Measurements from ENCODE around the gene PRLR.

The PRLR gene

DNA sequence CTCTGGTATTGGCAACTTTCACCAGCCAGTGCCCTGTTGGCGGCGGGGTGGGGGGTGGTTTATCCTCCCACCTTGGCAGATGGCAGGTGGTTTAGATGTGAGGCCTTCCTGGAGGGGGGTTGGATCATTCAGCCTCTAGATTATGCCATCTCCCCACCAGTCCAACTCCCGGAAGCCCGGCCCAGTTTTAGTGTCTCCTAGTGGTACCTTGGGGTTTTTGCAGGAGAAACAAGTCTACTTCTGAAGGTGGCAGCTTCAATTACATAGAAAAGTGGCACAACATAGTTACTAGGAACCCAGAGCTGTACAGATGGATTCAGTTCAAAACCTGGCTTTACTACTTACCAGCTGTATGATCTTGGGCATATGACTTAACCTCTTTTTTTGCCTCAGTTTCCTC lies 11.3 kb downstream of the PRLR start:
- no peak for DNase-seq
- no peak overlapping the region for H3K27ac ChIP-seq (ENCODE audit: insufficient read depth in 1 of 2, low read depth in 1 of 2, low read length in 2 of 2, poor library complexity in 1 of 2, severe bottlenecking in 2 of 2)
- WGBS (ENCODE audit: insufficient coverage): 94% methylated on average over 3 of the region's 4 CpGs
- no peak overlapping the region for H3K4me3 ChIP-seq (ENCODE audit: control insufficient read depth in 1 of 7, extremely low read depth in 1 of 7, insufficient read depth in 4 of 7, low read depth in 2 of 7, low read length in 6 of 7)
- peaks cover 0 to 3% (median 2%) of the 10 kb centered on the region in 5 experiments for H3K27me3 ChIP-seq (replicated peaks in 2 of 5; ENCODE audit: control insufficient read depth in 4 of 5, insufficient read depth in 5 of 5, low read length in 4 of 5)
- POLR2A ChIA-PET: no interaction called here
- no peaks in the 10 kb centered on the region for H3K9me3 ChIP-seq (ENCODE audit: control extremely low read depth in 1 of 5, control insufficient read depth in 4 of 5, insufficient read depth in 2 of 5, low read depth in 1 of 5, low read length in 4 of 5)
- no peaks in the 10 kb centered on the region for H3K4me1 ChIP-seq (ENCODE audit: control extremely low read depth in 1 of 4, control insufficient read depth in 4 of 4, insufficient read depth in 4 of 4, low read length in 3 of 4)
- H3K36me3 ChIP-seq (ENCODE audit: control insufficient read depth in 4 of 4, insufficient read depth in 4 of 4, low read length in 3 of 4): no peaks in the 10 kb centered on the region
- CTCF ChIA-PET: no interaction called here

- H3K4me1 ChIP-seq (ENCODE audit: control extremely low read depth in 1 of 4, control insufficient read depth in 4 of 4, insufficient read depth in 4 of 4, low read length in 3 of 4): no peaks in the 10 kb centered on the region
- H3K27ac ChIP-seq (ENCODE audit: insufficient read depth in 1 of 2, low read depth in 1 of 2, low read length in 2 of 2, poor library complexity in 1 of 2, severe bottlenecking in 2 of 2): no peak overlapping the region
- H3K9me3 ChIP-seq (ENCODE audit: control extremely low read depth in 1 of 5, control insufficient read depth in 4 of 5, insufficient read depth in 2 of 5, low read depth in 1 of 5, low read length in 4 of 5): no peaks in the 10 kb centered on the region
- POLR2A ChIA-PET: no interaction called here
- H3K4me3 ChIP-seq (ENCODE audit: control insufficient read depth in 1 of 7, extremely low read depth in 1 of 7, insufficient read depth in 4 of 7, low read depth in 2 of 7, low read length in 6 of 7): no peak overlapping the region
- CTCF ChIA-PET: no interaction called here
- H3K27me3 ChIP-seq (replicated peaks in 2 of 5; ENCODE audit: control insufficient read depth in 4 of 5, insufficient read depth in 5 of 5, low read length in 4 of 5): no peaks in the 10 kb centered on the region
- H3K36me3 ChIP-seq (ENCODE audit: control insufficient read depth in 4 of 4, insufficient read depth in 4 of 4, low read length in 3 of 4): no peaks in the 10 kb centered on the region
- WGBS (ENCODE audit: insufficient coverage): 100% methylated on average over 1 of the region's 2 CpGs
- DNase-seq: no peak
These were observed 16.2 kb downstream of the PRLR start for GRCh38 chr5:35214051-35214450.

DNA sequence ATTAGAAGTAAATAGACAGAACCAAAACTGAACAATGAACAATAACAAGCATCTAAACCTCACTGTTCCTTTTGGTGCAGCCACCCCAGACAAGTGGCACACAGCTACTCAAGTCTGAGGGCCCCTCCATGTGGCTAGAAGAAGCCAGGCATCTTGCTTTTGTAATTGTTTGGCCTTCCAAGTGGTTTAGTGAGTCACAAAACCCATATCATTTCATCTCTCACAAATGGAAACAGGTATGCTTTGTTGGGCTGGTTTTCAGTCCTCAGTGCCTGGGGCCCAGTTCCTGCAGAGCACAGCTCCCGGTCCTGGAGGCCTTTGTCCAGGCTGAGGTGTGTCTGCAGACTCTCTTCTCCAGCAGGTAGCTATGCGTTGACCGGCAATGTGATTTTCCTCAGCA lies 16.7 kb downstream of the PRLR start:
- Histone ChIP-seq H3K4me1 (ENCODE audit: control extremely low read depth in 1 of 4, control insufficient read depth in 4 of 4, insufficient read depth in 4 of 4, low read length in 3 of 4) (no peaks in the 10 kb centered on the region), H3K27ac (ENCODE audit: insufficient read depth in 1 of 2, low read depth in 1 of 2, low read length in 2 of 2, poor library complexity in 1 of 2, severe bottlenecking in 2 of 2) (no peak overlapping the region), H3K9me3 (ENCODE audit: control extremely low read depth in 1 of 5, control insufficient read depth in 4 of 5, insufficient read depth in 2 of 5, low read depth in 1 of 5, low read length in 4 of 5) (no peaks in the 10 kb centered on the region), H3K27me3 (replicated peaks in 2 of 5; ENCODE audit: control insufficient read depth in 4 of 5, insufficient read depth in 5 of 5, low read length in 4 of 5) (no peaks in the 10 kb centered on the region), H3K36me3 (ENCODE audit: control insufficient read depth in 4 of 4, insufficient read depth in 4 of 4, low read length in 3 of 4) (no peaks in the 10 kb centered on the region), H3K4me3 (ENCODE audit: control insufficient read depth in 1 of 7, extremely low read depth in 1 of 7, insufficient read depth in 4 of 7, low read depth in 2 of 7, low read length in 6 of 7) (no peak overlapping the region)
- ChIA-PET CTCF (no interaction called here), POLR2A (no interaction called here)
- DNase-seq: no peak
- 92% methylated on average over 3 of the region's 3 CpGs for WGBS (ENCODE audit: insufficient coverage)

DNA sequence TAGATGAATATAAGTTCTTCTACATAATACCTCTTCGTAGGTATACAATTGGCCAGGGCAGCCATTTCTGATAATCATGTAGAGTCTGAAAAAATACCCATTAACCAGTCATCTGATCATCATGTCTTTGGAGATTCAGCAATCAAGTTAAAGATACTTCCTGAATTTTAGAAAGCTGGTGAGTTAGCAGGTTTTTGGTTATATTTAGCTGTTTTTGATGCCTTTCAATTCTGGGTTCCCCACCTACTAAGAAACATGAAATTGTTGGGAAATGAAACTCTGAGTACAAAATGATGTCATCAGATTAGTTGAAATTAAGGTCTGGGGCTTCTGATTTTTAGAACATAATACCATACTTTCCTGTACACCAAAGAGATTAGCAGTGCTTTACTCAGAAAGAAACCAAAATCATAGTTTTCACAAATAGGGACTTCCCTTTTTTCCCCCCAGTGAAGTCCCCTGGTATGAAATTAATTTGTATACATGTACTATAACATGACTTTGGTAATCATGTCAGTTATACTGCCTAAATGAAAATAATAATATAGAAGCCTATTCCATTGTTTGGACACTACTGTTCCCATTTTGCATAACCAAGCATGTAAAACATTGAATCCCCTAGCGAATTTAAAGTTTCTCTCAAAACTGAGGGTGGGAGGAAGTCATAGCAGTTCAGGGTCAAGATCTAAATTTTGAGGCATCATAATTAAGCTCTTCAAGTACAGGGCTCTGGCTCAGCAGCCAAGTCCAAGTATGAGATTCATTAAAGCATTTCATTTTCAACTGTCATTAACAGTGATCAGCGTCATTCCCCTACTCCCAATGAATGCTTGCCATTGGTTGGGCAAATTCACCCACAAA lies 17.9 kb downstream of the PRLR start:
- H3K4me1 ChIP-seq (ENCODE audit: control extremely low read depth in 1 of 4, control insufficient read depth in 4 of 4, insufficient read depth in 4 of 4, low read length in 3 of 4): no peaks in the 10 kb centered on the region
- no peaks in the 10 kb centered on the region for H3K36me3 ChIP-seq (ENCODE audit: control insufficient read depth in 4 of 4, insufficient read depth in 4 of 4, low read length in 3 of 4)
- no peak overlapping the region for H3K4me3 ChIP-seq (ENCODE audit: control insufficient read depth in 1 of 7, extremely low read depth in 1 of 7, insufficient read depth in 4 of 7, low read depth in 2 of 7, low read length in 6 of 7)
- no peaks in the 10 kb centered on the region for H3K27me3 ChIP-seq (replicated peaks in 2 of 5; ENCODE audit: control insufficient read depth in 4 of 5, insufficient read depth in 5 of 5, low read length in 4 of 5)
- POLR2A ChIA-PET: no interaction called here
- no peak for DNase-seq
- 100% methylated on average over 2 of the region's 3 CpGs for WGBS (ENCODE audit: insufficient coverage)
- H3K9me3 ChIP-seq (ENCODE audit: control extremely low read depth in 1 of 5, control insufficient read depth in 4 of 5, insufficient read depth in 2 of 5, low read depth in 1 of 5, low read length in 4 of 5): no peaks in the 10 kb centered on the region
- CTCF ChIA-PET: no interaction called here
- H3K27ac ChIP-seq (ENCODE audit: insufficient read depth in 1 of 2, low read depth in 1 of 2, low read length in 2 of 2, poor library complexity in 1 of 2, severe bottlenecking in 2 of 2): no peak overlapping the region

GRCh38 chr5:35209862-35210261 lies 20.4 kb downstream of the PRLR start:
- Histone ChIP-seq H3K9me3 (ENCODE audit: control extremely low read depth in 1 of 5, control insufficient read depth in 4 of 5, insufficient read depth in 2 of 5, low read depth in 1 of 5, low read length in 4 of 5) (no peaks in the 10 kb centered on the region), H3K27ac (ENCODE audit: insufficient read depth in 1 of 2, low read depth in 1 of 2, low read length in 2 of 2, poor library complexity in 1 of 2, severe bottlenecking in 2 of 2) (no peak overlapping the region), H3K4me3 (ENCODE audit: control insufficient read depth in 1 of 7, extremely low read depth in 1 of 7, insufficient read depth in 4 of 7, low read depth in 2 of 7, low read length in 6 of 7) (no peak overlapping the region), H3K36me3 (ENCODE audit: control insufficient read depth in 4 of 4, insufficient read depth in 4 of 4, low read length in 3 of 4) (no peaks in the 10 kb centered on the region), H3K4me1 (ENCODE audit: control extremely low read depth in 1 of 4, control insufficient read depth in 4 of 4, insufficient read depth in 4 of 4, low read length in 3 of 4) (no peaks in the 10 kb centered on the region), H3K27me3 (replicated peaks in 2 of 5; ENCODE audit: control insufficient read depth in 4 of 5, insufficient read depth in 5 of 5, low read length in 4 of 5) (peaks cover 0 to 2% (median 0%) of the 10 kb centered on the region in 5 experiments)
- ChIA-PET CTCF (no interaction called here), POLR2A (no interaction called here)
- WGBS (ENCODE audit: insufficient coverage): 100% methylated on average over 3 of the region's 3 CpGs
- DNase-seq: no peak

GRCh38 chr5:35205606-35206005 lies 24.7 kb downstream of the PRLR start:
- Histone ChIP-seq H3K4me3 (ENCODE audit: control insufficient read depth in 1 of 7, extremely low read depth in 1 of 7, insufficient read depth in 4 of 7, low read depth in 2 of 7, low read length in 6 of 7) (no peak overlapping the region), H3K9me3 (ENCODE audit: control extremely low read depth in 1 of 5, control insufficient read depth in 4 of 5, insufficient read depth in 2 of 5, low read depth in 1 of 5, low read length in 4 of 5) (no peaks in the 10 kb centered on the region), H3K27ac (ENCODE audit: insufficient read depth in 1 of 2, low read depth in 1 of 2, low read length in 2 of 2, poor library complexity in 1 of 2, severe bottlenecking in 2 of 2) (no peak overlapping the region), H3K36me3 (ENCODE audit: control insufficient read depth in 4 of 4, insufficient read depth in 4 of 4, low read length in 3 of 4) (no peaks in the 10 kb centered on the region), H3K4me1 (ENCODE audit: control extremely low read depth in 1 of 4, control insufficient read depth in 4 of 4, insufficient read depth in 4 of 4, low read length in 3 of 4) (no peaks in the 10 kb centered on the region), H3K27me3 (replicated peaks in 2 of 5; ENCODE audit: control insufficient read depth in 4 of 5, insufficient read depth in 5 of 5, low read length in 4 of 5) (peaks cover 0 to 2% (median 0%) of the 10 kb centered on the region in 5 experiments)
- ChIA-PET CTCF (no interaction called here), POLR2A (no interaction called here)
- no CpG with 5 or more reads among the region's 1 CpG for WGBS (ENCODE audit: insufficient coverage)
- DNase-seq: no peak

DNA sequence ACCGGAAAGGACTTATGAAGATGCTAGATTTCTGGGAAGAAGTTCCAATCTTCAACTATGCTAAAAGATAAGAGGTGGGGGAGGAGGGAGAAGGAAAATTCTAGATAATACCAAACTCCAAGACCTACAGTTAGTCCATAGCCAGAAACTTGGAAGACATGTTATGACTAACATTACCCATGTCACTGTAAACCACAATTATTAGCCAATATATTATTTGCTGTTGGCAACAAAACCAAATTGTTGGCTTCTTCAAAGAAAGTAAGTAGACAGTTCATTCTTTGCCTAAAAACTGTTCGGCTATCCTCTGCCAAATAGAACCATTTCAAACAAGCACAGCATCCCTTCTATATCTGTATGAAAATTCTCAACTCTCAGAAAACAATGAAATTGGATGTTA lies 25.1 kb downstream of the PRLR start:
- H3K4me3 ChIP-seq (ENCODE audit: control insufficient read depth in 1 of 7, extremely low read depth in 1 of 7, insufficient read depth in 4 of 7, low read depth in 2 of 7, low read length in 6 of 7): no peak overlapping the region
- no peak for DNase-seq
- no peaks in the 10 kb centered on the region for H3K4me1 ChIP-seq (ENCODE audit: control extremely low read depth in 1 of 4, control insufficient read depth in 4 of 4, insufficient read depth in 4 of 4, low read length in 3 of 4)
- POLR2A ChIA-PET: no interaction called here
- no peak overlapping the region for H3K27ac ChIP-seq (ENCODE audit: insufficient read depth in 1 of 2, low read depth in 1 of 2, low read length in 2 of 2, poor library complexity in 1 of 2, severe bottlenecking in 2 of 2)
- WGBS (ENCODE audit: insufficient coverage): no CpG with 5 or more reads among the region's 2 CpGs
- H3K27me3 ChIP-seq (replicated peaks in 2 of 5; ENCODE audit: control insufficient read depth in 4 of 5, insufficient read depth in 5 of 5, low read length in 4 of 5): peaks cover 0 to 3% (median 0%) of the 10 kb centered on the region in 5 experiments
- CTCF ChIA-PET: no interaction called here
- H3K36me3 ChIP-seq (ENCODE audit: control insufficient read depth in 4 of 4, insufficient read depth in 4 of 4, low read length in 3 of 4): no peaks in the 10 kb centered on the region
- H3K9me3 ChIP-seq (ENCODE audit: control extremely low read depth in 1 of 5, control insufficient read depth in 4 of 5, insufficient read depth in 2 of 5, low read depth in 1 of 5, low read length in 4 of 5): no peaks in the 10 kb centered on the region

Data from common myeloid progenitor, CD34-positive (primary cell).